Adrenal gland (tissue), 5 donors: ENCODE data around the gene RAPGEF2.

Experiments
- CTCF ChIP-seq, 6 experiments: fragments of 450-650 bp in 4 of 6; fragments of 200-600 bp in 2 of 6; sonication (generic) in 1 of 6; IDR thresholded peaks; 1 replicate in 5 of 6; 2 replicates in 1 of 6; pipeline versions ENCODE4 v1.5.1 to v1.8.0; 2016 to 2021; ENCODE audit warnings: antibody characterized with exemption in 6 of 6, mild to moderate bottlenecking in 2 of 6, moderate library complexity in 1 of 6
- POLR2A ChIP-seq, 2 donors: fragments of 450-650 bp; IDR thresholded peaks; one replicate each; pipeline ENCODE4 v1.6.1; 2017; ENCODE audit warnings: antibody characterized with exemption in 2 of 2, mild to moderate bottlenecking in 2 of 2, moderate library complexity in 1 of 2
- donor health status: DM: no; HTN: no; CAD: no.

- no peak for TF ChIP-seq CTCF (IDR thresholded peaks at IDR 0.05)
- TF ChIP-seq POLR2A (IDR thresholded peaks at IDR 0.05) = no peak
These were observed 177.7 kb downstream of the RAPGEF2 start for GRCh38 chr4:159280442-159281172.
